Mucosa of rectum (tissue), 2 donors: Measurements from ENCODE around the gene CD81.

Source experiments
- H3K27ac ChIP-seq, 2 donors: one replicate each; pipeline ENCODE4 v1.7.0; 2013; ENCODE audit warnings: inconsistent platforms in 2 of 2, low read depth in 2 of 2, low read length in 2 of 2
- H3K27me3 ChIP-seq, 2 donors: one replicate each; pipeline ENCODE4 v1.7.0; 2013; ENCODE audit warnings: low read length in 2 of 2; ENCODE audit not compliant: control insufficient read depth in 2 of 2, insufficient read depth in 2 of 2
- H3K36me3 ChIP-seq, 2 donors: one replicate each; pipeline ENCODE4 v1.7.0; 2013; ENCODE audit warnings: low read length in 2 of 2; ENCODE audit not compliant: control insufficient read depth in 2 of 2, insufficient read depth in 2 of 2
- H3K4me1 ChIP-seq, 2 donors: one replicate each; pipeline ENCODE4 v1.7.0; 2013; ENCODE audit warnings: low read length in 2 of 2, mild to moderate bottlenecking in 1 of 2; ENCODE audit not compliant: control insufficient read depth in 2 of 2, insufficient read depth in 2 of 2
- H3K4me3 ChIP-seq, 2 donors: one replicate each; pipeline ENCODE4 v1.7.0; 2013; ENCODE audit warnings: low read length in 2 of 2
- H3K9ac ChIP-seq, 2 donors: one replicate each; pipeline ENCODE4 v1.7.0; 2013; ENCODE audit warnings: low read length in 2 of 2, low read depth in 1 of 2, mild to moderate bottlenecking in 1 of 2
- H3K9me3 ChIP-seq, 2 donors: one replicate each; pipeline ENCODE4 v1.7.0; 2013; ENCODE audit warnings: low read length in 2 of 2; ENCODE audit not compliant: control insufficient read depth in 2 of 2
- donor health status: healthy.
- donor health status: Normal muscosa, but diverticular disease.

The CD81 gene

DNA sequence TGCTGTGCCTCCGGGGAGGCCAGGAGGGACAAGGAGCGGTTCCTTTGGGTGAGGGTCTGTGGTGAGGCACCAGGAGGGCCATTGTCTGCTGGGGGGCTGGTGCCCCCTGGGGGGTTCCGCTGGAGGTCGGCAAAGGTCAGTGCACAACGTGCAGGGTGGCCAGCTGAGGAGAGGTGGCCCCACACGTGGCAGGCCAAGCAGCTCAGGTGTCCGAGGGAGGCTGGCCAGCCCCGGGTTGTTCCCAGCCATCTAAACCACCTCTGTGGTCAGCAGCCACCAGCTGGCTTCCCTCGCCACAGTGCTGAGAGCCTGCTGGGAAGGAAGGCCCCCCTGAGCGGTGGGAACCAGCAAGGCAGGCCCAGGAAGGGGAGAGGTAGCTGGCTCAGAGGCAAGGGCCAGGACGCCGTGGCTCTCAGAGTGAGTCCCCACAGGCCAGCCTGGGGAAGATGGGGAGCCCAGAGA, 27.7 kb downstream of the CD81 start:
- Histone ChIP-seq H3K27me3 (peaks cover 5 to 21% of the 10 kb centered on the region in 2 donors), H3K4me1 (peaks cover 12 to 13% of the 10 kb centered on the region in 2 donors), H3K36me3 (peaks cover 8 to 21% of the 10 kb centered on the region in 2 donors), H3K9ac (no peak overlapping the region), H3K9me3 (no peaks in the 10 kb centered on the region), H3K27ac (no peak overlapping the region), H3K4me3 (no peak overlapping the region)

DNA sequence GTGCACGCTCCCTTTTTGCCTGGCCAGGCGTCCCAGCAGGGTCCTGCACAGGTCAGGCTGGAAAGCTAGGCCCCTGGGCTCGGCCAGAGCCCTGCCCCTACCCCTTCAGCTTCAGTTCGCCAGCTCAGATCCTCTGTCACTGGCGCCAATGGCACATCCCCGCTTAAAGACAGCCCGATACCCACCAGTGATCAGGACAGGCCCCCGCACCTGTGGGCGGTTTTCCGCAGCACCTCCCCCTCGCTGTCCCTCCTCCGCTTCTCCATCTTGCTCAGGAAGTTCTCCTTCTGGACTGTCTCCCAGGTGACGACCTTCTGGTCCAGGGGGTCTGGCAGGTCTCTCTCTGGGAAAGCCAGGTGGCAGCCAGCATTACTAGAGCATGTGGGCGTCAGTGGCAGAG, 29.3 kb downstream of the CD81 start:
- Histone ChIP-seq H3K36me3 (peaks cover 8 to 21% of the 10 kb centered on the region in 2 donors), H3K27ac (no peak overlapping the region), H3K27me3 (peaks cover 5 to 22% of the 10 kb centered on the region in 2 donors), H3K9me3 (no peaks in the 10 kb centered on the region), H3K4me1 (peaks cover 8% of the 10 kb centered on the region in 2 donors), H3K9ac (no peak overlapping the region), H3K4me3 (no peak overlapping the region)

DNA sequence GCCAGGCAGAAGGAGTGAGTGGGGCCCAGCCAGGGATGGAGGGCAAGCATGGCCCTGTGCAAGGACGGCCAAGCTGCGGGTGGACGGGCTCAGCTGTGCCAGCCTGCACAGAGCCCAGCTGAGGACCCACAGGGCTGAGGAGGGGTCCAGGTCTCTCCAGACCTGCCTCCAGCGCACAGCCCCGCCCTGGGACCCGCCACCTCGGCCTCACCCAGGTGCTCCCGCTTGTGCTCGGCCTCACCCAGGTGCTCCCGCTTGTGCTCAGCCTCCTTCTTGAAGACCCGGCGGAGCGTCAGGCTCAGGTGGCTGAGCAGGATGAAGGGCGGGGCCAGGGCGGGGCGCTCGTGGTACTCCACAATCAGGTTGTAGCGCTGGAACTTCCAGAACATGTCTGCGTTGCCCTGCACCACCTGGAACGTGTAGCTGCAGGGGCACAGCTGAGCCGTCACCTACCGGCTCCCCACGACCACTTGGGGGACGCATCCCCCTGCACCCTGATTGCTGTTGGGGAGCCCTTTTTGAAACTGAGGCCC, 29.8 kb downstream of the CD81 start:
- Histone ChIP-seq H3K4me1 (peaks cover 3% of the 10 kb centered on the region in 2 donors), H3K27ac (no peak overlapping the region), H3K36me3 (peaks cover 8 to 21% of the 10 kb centered on the region in 2 donors), H3K9me3 (no peaks in the 10 kb centered on the region), H3K9ac (no peak overlapping the region), H3K4me3 (no peak overlapping the region), H3K27me3 (peaks cover 5 to 22% of the 10 kb centered on the region in 2 donors)

DNA sequence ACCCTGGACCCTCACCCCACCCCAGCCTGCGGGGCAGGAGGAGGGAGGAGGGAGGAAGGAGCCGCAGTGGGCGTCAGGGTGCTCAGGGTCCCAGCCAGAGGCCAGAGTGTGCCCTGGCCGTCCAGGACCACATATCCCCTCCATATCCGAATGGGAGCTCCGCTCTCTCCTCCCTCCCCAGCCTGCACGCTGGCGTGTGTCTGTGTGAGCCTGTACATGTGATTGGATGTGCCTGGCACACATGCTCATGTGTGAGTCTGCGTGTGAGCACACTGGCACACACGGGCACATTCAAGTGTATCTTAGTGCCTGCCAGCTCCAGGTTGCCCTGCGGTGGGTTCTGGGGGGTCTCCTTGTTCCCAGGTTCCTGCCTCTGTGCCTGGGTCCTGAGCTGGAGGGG, 31.6 kb downstream of the CD81 start:
- H3K4me3 ChIP-seq: no peak overlapping the region
- peaks cover 5 to 22% of the 10 kb centered on the region in 2 donors for H3K27me3 ChIP-seq
- peaks cover 0 to 5% of the 10 kb centered on the region in 2 donors for H3K36me3 ChIP-seq
- H3K27ac ChIP-seq: no peak overlapping the region
- H3K9ac ChIP-seq: no peak overlapping the region
- no peaks in the 10 kb centered on the region for H3K9me3 ChIP-seq
- no peaks in the 10 kb centered on the region for H3K4me1 ChIP-seq

DNA sequence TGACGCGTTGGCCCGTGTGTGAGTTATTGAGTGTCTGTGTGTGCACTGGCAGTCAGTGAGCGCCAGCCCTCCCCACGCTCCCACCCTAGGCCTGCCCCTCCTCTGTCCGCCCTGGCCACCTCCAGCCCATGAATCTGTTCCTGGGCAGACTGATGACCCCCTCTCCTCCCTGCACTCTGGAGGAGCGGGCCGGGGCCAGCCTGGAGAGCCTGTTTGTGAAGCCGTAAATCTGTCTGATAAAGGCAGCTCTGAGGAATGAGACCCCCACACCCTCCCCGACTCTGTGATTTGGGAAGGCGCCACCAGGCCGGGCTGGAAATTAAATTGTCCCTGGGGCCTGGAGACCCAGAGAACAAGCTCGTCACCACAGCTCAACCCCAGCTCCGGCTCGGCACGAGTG, 32.0 kb downstream of the CD81 start:
- Histone ChIP-seq H3K4me3 (no peak overlapping the region), H3K27me3 (peaks cover 5 to 22% of the 10 kb centered on the region in 2 donors), H3K9me3 (no peaks in the 10 kb centered on the region), H3K4me1 (no peaks in the 10 kb centered on the region), H3K36me3 (peaks cover 0 to under 1% of the 10 kb centered on the region in 2 donors), H3K9ac (no peak overlapping the region), H3K27ac (no peak overlapping the region)

DNA sequence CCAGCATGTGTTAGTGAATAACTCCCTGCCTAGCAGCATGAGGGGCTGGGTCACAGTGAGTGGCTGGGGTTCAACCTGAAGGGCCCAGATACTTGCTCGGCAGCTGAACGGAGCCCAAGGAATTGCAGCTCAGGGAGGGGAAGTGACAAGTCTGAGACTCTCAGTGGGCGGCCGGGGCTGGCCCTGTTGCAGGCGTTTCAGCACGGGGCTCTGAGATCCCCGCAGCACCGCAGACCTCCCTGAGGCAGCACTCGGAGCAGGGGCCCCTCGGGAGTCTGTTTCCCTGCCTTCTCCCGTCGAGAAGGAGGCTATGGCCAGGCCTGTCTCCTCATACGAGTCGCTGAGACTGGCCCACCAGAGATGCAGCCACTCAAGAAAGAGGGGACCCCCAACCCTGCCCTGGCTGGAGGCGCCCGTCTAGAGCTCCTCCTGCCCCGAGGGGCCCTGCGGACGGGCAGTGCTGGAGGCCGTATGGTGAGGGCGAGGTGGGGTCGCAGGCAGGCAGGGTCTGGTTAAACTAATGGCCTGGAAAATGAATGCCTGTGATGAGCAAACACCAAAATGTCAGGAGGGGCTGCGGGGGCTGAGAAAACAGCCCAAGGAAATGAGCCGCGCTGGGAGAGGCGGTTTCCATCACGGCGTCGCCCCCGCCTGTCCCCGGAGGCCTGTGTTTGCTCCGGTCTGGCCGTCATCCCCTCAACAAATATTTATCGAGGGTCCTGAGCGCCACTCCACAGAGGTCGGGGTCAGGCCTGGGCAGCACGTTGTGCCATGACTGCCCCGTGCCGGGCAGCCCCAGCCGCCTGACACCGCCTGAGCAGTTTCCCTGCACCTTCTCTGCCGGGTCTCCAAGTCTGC, 32.7 kb downstream of the CD81 start:
- Histone ChIP-seq H3K9ac (no peak overlapping the region), H3K4me1 (no peaks in the 10 kb centered on the region), H3K27ac (no peak overlapping the region), H3K27me3 (peaks cover 5 to 22% of the 10 kb centered on the region in 2 donors), H3K36me3 (no peaks in the 10 kb centered on the region), H3K9me3 (no peaks in the 10 kb centered on the region), H3K4me3 (no peak overlapping the region)

DNA sequence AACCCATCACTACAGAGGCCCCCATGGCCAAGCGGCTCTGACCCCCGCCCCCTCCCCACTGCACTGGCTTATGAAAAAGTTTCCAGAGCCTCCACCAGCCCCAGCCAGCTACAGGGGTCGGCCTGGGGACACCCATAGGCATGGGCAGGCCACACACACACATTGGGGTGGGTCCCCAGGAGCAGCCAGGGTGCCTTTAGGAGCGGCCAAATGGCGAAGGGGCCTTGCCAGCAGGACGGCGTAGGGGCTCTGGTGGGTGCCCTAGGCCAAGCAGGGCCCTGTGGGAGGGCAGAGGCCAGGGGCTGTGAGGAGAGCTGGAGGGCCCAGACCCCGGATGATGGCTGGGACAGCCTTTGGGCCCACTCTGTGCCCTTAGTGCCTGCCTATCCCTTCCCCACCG, 33.5 kb downstream of the CD81 start:
- H3K27me3 ChIP-seq: peaks cover 5 to 22% of the 10 kb centered on the region in 2 donors
- H3K27ac ChIP-seq: no peak overlapping the region
- no peak overlapping the region for H3K4me3 ChIP-seq
- H3K36me3 ChIP-seq: no peaks in the 10 kb centered on the region
- no peaks in the 10 kb centered on the region for H3K9me3 ChIP-seq
- H3K9ac ChIP-seq: no peak overlapping the region
- H3K4me1 ChIP-seq: no peaks in the 10 kb centered on the region

DNA sequence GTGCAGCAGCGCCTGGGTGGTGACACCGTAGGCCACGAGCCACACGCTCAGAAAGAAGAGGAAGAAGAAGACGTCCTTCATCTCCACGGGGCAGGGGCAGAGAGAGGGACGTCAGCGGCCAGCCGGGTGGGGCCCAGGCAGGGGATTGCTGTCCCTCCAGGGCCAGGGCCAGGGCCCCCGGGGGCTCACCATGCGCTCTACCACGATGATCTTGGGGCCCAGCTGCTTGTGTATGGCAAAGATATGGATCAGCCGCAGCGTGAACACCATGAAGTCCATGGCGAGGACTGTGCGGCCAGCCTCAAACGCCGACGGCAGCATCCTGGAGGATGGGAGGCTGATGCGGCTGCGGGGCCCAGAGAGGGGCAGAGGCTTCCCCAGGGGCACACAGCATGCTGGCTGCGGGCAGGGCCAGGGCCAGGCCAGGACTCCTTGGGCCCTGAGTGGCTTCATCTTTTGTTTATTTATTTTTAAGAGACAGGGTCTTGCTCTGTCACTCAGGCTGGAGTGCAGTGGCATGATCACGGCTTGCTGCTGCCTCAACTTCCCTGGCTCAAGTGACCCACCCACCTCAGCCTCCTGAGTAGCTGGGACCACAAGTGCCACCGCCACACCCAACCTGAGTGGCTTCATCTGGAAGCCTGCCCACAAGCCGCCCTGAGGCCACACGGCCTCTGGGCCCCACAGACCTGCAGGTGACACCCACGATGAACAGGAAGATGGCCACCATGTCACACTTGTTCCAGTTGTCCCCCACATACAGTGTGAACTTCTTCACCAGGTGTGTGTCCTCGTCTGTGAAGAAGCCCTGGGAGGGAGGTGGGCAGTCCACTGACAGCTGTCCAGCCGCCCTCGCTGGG, 34.6 kb downstream of the CD81 start:
- Histone ChIP-seq H3K36me3 (no peaks in the 10 kb centered on the region), H3K27me3 (peaks cover 5 to 22% of the 10 kb centered on the region in 2 donors), H3K4me1 (no peaks in the 10 kb centered on the region), H3K27ac (no peak overlapping the region), H3K4me3 (no peak overlapping the region), H3K9ac (no peak overlapping the region), H3K9me3 (no peaks in the 10 kb centered on the region)

DNA sequence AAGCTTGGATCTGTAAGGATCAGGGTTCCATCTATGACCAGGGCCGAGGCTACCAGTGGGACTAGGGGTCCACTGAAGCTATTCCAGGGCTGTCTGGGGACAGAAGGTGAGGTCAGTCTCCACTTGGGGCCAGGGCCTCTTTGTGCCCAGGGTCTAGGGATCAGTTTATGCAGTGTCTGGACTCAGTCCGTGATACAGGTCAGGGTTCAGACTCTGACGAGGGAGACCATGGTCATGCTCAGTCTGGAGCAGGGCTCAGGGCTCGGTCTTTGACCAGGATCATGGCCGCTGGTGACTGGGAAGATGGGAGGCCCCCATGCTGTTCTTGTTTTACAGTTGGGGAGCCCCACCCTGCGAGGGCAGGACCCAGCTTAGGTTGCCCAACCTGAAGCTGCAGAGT, 35.2 kb downstream of the CD81 start:
- Histone ChIP-seq H3K4me3 (no peak overlapping the region), H3K9ac (no peak overlapping the region)

More for the DNA sequence above, 35.2 kb downstream of the CD81 start:
- Histone ChIP-seq H3K27me3 (peaks cover 5 to 20% of the 10 kb centered on the region in 2 donors), H3K4me1 (no peaks in the 10 kb centered on the region), H3K27ac (no peak overlapping the region), H3K36me3 (no peaks in the 10 kb centered on the region), H3K9me3 (no peaks in the 10 kb centered on the region)
